Measurements from ENCODE around the gene KCNJ12. TPM values are rescaled to one million over a fixed set of nuclear protein-coding genes. Genes with fewer than 3 reads are reported as not detected.

KCNJ12 gene
- total and polyA plus RNA-seq, 3 donors from 2014 or later = 2.4 to 5.4 (median 2.8) TPM

DNA sequence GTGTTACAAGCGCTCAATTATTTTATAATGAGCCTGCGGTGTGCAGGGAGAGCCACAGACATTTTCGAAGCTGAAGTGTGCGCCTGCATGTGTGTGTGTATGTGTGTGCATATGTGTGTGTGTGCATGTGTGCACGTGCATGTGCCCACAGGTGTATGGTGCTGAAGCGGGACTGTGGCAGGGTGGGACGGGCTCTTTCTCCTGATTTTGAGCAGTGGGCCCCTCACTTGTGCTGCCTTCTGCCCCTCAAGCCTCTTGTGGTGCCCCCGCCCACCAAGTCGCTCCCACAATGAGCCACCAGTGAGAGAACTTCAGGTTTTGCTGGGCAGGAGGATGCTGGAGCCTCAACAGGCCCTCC, 16.7 kb upstream of the KCNJ12 start:
- Histone ChIP-seq H3K27me3 (no peaks in the 10 kb centered on the region), H3K9me3 (no peaks in the 10 kb centered on the region), H3K4me3 (no peak overlapping the region), H3K36me3 (ENCODE audit: low read depth, missing control alignments) (no peaks in the 10 kb centered on the region), H3K4me1 (peaks cover 7% of the 10 kb centered on the region), H3K27ac (no peak overlapping the region)
- intact Hi-C loops (cut with DNase I; ENCODE audit: low total_unique reads) = no loop called here
- TF ChIP-seq POLR2A (IDR thresholded peaks at IDR 0.05) = no peak
- TF ChIP-seq CTCF (IDR thresholded peaks at IDR 0.05) = no peak
- 84 to 92% methylated on average over 7 to 9 of the region's 9 CpGs for WGBS, 2 donors
- DNase-seq = no peak

GRCh38 chr17:21360048-21360447, 16.1 kb upstream of the KCNJ12 start:
- H3K36me3 ChIP-seq (ENCODE audit: low read depth, missing control alignments) = no peaks in the 10 kb centered on the region
- DNase-seq = no peak
- H3K27me3 ChIP-seq = no peaks in the 10 kb centered on the region
- H3K9me3 ChIP-seq = no peaks in the 10 kb centered on the region
- intact Hi-C loops (cut with DNase I; ENCODE audit: low total_unique reads) = no loop called here
- TF ChIP-seq POLR2A (IDR thresholded peaks at IDR 0.05) (no peak), CTCF (IDR thresholded peaks at IDR 0.05) (no peak)
- peaks cover 10% of the 10 kb centered on the region for H3K4me1 ChIP-seq
- no peak overlapping the region for H3K27ac ChIP-seq
- 74 to 82% methylated on average over 5 to 7 of the region's 7 CpGs for WGBS, 2 donors
- H3K4me3 ChIP-seq = no peak overlapping the region

DNA sequence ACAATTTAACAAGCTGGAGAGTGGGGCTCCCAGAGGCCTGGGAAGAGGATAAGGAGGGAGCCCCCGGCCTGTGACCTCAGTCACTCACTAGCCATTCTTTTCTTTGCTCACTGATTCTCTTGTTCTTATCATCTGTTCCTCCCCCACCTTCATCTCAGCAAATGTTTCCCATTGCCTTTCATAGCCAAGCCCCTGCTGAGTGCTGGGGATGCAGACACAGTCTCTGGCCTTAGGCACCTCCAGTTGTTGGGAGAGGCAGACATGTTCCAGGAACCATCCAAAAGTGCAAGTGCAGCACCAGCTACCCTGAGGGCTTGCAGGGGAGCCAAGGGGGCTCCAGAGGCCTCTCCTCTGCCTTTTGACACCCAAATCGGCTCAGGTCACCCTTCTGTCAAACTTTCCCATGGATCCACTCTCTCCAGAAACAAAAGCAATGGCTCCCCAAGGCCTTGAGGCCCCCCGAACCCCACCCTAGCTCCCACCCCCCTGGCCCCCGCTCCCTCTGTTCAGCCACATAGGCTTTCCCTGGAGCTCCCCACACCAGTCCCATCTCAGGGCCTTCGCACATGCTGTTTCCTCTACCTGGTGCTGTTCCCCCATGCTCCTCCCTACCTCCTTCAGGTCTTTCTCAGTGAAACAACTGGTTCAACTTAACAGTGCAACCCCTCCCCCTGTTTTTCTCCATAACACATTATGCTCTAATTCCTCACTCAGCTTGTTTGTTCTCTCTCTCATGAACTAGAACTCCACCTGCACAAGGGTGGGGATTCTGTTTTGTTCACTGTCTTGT, 14.9 kb upstream of the KCNJ12 start:
- no peak overlapping the region for H3K27ac ChIP-seq
- H3K4me1 ChIP-seq = peaks cover 10% of the 10 kb centered on the region
- H3K36me3 ChIP-seq (ENCODE audit: low read depth, missing control alignments) = no peaks in the 10 kb centered on the region
- H3K27me3 ChIP-seq = no peaks in the 10 kb centered on the region
- intact Hi-C loops (cut with DNase I; ENCODE audit: low total_unique reads) = no loop called here
- 58 to 86% methylated on average over 5 of the region's 5 CpGs for WGBS, 2 donors
- H3K4me3 ChIP-seq = no peak overlapping the region
- DNase-seq = no peak
- TF ChIP-seq CTCF (IDR thresholded peaks at IDR 0.05) = no peak
- no peak for TF ChIP-seq POLR2A (IDR thresholded peaks at IDR 0.05)
- H3K9me3 ChIP-seq = no peaks in the 10 kb centered on the region

DNA sequence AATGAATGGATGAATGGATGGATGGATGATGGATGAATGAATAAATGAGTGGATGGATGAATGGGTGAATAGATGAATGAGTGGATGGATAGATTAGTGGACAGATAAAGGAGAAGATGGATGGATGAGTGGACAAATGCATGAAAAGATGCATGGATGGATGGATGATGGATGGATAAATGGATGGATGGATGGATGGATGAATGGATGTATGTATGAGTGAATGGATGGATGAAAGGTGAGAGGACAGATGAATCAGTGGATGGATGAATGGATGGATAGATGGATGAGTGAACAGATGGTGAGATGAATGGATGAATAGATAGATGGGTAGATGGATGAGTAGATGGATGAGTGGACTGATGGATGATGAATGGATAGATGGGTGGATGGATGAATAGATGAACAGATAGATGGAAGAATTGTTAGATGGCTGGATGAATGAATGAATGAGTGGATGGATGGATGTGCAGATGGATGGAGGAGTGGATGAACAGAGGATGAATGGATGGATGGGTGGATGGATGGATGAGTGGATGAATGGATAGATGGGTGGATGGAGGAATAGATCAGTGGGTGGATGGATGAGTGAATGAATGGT, 13.7 kb upstream of the KCNJ12 start:
- Histone ChIP-seq H3K4me3 (no peak overlapping the region), H3K36me3 (ENCODE audit: low read depth, missing control alignments) (no peaks in the 10 kb centered on the region), H3K9me3 (no peaks in the 10 kb centered on the region), H3K4me1 (peaks cover 10% of the 10 kb centered on the region), H3K27ac (no peak overlapping the region), H3K27me3 (no peaks in the 10 kb centered on the region)
- DNase-seq = no peak
- no peak for TF ChIP-seq CTCF (IDR thresholded peaks at IDR 0.05)
- no peak for TF ChIP-seq POLR2A (IDR thresholded peaks at IDR 0.05)
- intact Hi-C loops (cut with DNase I; ENCODE audit: low total_unique reads) = no loop called here
